Dorsolateral prefrontal cortex (tissue), 118 donors: ENCODE measurements around the gene DNMT1. TPM values are rescaled to one million over a fixed set of nuclear protein-coding genes. Genes with fewer than 3 reads are reported as not detected.

Source experiments
- microRNA-seq, 43 experiments: library from miRNA; unstranded; fragments of <30 nt; microRNA quantifications; one replicate each; pipeline ENCODE4 v1.2.0, GENCODE V29; 2022
- total RNA-seq, 120 experiments: library from RNA; stranded (reverse); gene quantifications; one replicate each; pipeline versions ENCODE4 v1.2.3 to v1.2.4, GENCODE V29; 2022

The DNMT1 gene
- total RNA-seq, 120 experiments from 2014 or later, result 44.4 to 105 (median 67.2) TPM

Small RNAs within 50 kb of the gene (microRNA-seq; reads per million reads assigned to microRNA genes)
- gene MIR4322, result 0 reads per million in 43 experiments

Other genes starting within 250 kb of the DNMT1 start
- gene COL5A3, start 184.4 kb downstream of the DNMT1 start, total RNA-seq, result 100 to 1,000 TPM in 1 of 120 experiments, 10 to 100 TPM in 118, 1 to 10 TPM in 1; 9.4 to 144 (median 31.3) TPM
- not detected for gene RDH8, start 181.5 kb downstream of the DNMT1 start, total RNA-seq
- gene SHFL, start 108.6 kb downstream of the DNMT1 start, total RNA-seq, result 10 to 100 TPM; 34.9 to 82.2 (median 49.6) TPM
- gene ANGPTL6, start 92.3 kb downstream of the DNMT1 start, total RNA-seq, result 1 to 10 TPM in 47 of 120 experiments, under 1 TPM in 64, not detected in 9; 0.31 to 4.0 (median 0.87) TPM
- 10 to 100 TPM; 32.9 to 65.3 (median 43.5) TPM for gene PPAN, start 88.6 kb downstream of the DNMT1 start, total RNA-seq
- 10 to 100 TPM; 14.1 to 36.6 (median 23.2) TPM for gene P2RY11, start 83.3 kb downstream of the DNMT1 start, total RNA-seq
- 100 to 1,000 TPM in 80 of 120 experiments, 10 to 100 TPM in 40; 78.7 to 131 (median 104) TPM for gene EIF3G, start 75.1 kb downstream of the DNMT1 start, total RNA-seq
- gene S1PR2, start 36.4 kb upstream of the DNMT1 start, total RNA-seq, result 1 to 10 TPM; 1.1 to 4.4 (median 2.1) TPM
- gene MRPL4, start 57.3 kb upstream of the DNMT1 start, total RNA-seq, result 10 to 100 TPM; 35.7 to 68.1 (median 53.5) TPM
- gene ICAM1, start 76.2 kb upstream of the DNMT1 start, total RNA-seq, result 10 to 100 TPM in 28 of 120 experiments, 1 to 10 TPM in 92; 1.5 to 66.9 (median 5.3) TPM
- gene ICAM4, start 92.0 kb upstream of the DNMT1 start, total RNA-seq, result 1 to 10 TPM in 1 of 120 experiments, under 1 TPM in 9, not detected in 110; 0.38 to 1.1 (median 0.51) TPM
- gene ICAM5, start 95.0 kb upstream of the DNMT1 start, total RNA-seq, result 100 to 1,000 TPM in 1 of 120 experiments, 10 to 100 TPM in 119; 21.8 to 112 (median 61.0) TPM
- gene ZGLP1, start 114.9 kb upstream of the DNMT1 start, total RNA-seq, result 10 to 100 TPM in 99 of 120 experiments, 1 to 10 TPM in 21; 4.6 to 30.9 (median 13.3) TPM
- 10 to 100 TPM; 29.3 to 73.6 (median 49.2) TPM for gene FDX2, start 121.1 kb upstream of the DNMT1 start, total RNA-seq
- 10 to 100 TPM; 14.3 to 30.3 (median 19.9) TPM for gene RAVER1, start 138.6 kb upstream of the DNMT1 start, total RNA-seq
- gene ICAM3, start 144.7 kb upstream of the DNMT1 start, total RNA-seq, result 10 to 100 TPM in 1 of 120 experiments, 1 to 10 TPM in 117, under 1 TPM in 2; 0.87 to 10.2 (median 3.6) TPM
- gene TYK2, start 185.6 kb upstream of the DNMT1 start, total RNA-seq, result 100 to 1,000 TPM in 94 of 120 experiments, 10 to 100 TPM in 26; 69.3 to 186 (median 118) TPM
- 100 to 1,000 TPM in 117 of 120 experiments, 10 to 100 TPM in 3; 92.2 to 206 (median 145) TPM for gene CDC37, start 208.6 kb upstream of the DNMT1 start, total RNA-seq
- gene PDE4A, start 225.6 kb upstream of the DNMT1 start, total RNA-seq, result 10 to 100 TPM; 23.3 to 88.7 (median 59.0) TPM